LNCAP (cell line): ENCODE results near the gene SIN3A.

ENCODE experiments used
- TF ChIP-seq, protein P1 (sequence below): fragments of 450-650 bp; IDR thresholded peaks from 2 replicates; pipeline ENCODE4 v1.5.1; 2017; ENCODE audit warnings: mild to moderate bottlenecking

Gene SIN3A

DNA sequence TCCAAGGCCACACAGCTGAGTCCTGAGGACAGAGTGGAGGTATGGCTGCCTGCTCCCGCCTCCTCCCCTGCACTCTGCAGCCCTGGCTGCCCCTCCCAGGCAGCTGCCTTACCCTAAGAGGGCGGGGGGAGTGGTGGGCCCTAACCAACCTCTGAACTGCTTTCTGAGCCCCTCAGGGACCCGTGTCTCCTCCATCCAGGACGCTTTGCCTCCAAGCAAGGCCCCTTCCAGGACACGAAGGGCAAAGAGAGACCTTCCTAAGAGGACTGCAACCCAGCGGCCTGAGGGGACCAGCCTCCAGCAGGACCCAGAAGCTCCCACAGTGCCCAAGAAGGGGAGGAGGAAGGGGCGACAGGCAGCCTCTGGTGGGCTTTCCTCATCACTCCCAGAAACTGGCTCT is 97.0 kb downstream of the SIN3A start:
- TF ChIP-seq, protein P1, sequence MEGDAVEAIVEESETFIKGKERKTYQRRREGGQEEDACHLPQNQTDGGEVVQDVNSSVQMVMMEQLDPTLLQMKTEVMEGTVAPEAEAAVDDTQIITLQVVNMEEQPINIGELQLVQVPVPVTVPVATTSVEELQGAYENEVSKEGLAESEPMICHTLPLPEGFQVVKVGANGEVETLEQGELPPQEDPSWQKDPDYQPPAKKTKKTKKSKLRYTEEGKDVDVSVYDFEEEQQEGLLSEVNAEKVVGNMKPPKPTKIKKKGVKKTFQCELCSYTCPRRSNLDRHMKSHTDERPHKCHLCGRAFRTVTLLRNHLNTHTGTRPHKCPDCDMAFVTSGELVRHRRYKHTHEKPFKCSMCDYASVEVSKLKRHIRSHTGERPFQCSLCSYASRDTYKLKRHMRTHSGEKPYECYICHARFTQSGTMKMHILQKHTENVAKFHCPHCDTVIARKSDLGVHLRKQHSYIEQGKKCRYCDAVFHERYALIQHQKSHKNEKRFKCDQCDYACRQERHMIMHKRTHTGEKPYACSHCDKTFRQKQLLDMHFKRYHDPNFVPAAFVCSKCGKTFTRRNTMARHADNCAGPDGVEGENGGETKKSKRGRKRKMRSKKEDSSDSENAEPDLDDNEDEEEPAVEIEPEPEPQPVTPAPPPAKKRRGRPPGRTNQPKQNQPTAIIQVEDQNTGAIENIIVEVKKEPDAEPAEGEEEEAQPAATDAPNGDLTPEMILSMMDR: no peak

DNA sequence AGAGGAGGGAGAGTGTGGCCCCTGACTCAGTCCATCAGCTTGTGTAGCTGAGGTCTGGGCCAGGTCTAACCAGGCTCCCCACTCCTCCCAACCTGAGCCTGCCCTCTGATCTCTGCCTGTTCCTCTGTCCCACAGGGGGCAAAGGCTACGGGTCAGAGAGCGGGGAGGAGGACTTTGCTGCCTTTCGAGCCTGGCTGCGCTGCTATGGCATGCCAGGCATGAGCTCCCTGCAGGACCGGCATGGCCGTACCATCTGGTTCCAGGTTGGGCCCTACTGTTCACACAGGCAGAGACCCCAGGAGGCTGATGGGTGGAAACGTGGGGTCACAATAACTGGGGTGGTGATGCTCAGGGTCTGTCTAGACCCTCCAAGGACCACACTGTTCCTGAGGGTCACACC is 97.9 kb downstream of the SIN3A start:
- TF ChIP-seq, protein P1: no peak

DNA sequence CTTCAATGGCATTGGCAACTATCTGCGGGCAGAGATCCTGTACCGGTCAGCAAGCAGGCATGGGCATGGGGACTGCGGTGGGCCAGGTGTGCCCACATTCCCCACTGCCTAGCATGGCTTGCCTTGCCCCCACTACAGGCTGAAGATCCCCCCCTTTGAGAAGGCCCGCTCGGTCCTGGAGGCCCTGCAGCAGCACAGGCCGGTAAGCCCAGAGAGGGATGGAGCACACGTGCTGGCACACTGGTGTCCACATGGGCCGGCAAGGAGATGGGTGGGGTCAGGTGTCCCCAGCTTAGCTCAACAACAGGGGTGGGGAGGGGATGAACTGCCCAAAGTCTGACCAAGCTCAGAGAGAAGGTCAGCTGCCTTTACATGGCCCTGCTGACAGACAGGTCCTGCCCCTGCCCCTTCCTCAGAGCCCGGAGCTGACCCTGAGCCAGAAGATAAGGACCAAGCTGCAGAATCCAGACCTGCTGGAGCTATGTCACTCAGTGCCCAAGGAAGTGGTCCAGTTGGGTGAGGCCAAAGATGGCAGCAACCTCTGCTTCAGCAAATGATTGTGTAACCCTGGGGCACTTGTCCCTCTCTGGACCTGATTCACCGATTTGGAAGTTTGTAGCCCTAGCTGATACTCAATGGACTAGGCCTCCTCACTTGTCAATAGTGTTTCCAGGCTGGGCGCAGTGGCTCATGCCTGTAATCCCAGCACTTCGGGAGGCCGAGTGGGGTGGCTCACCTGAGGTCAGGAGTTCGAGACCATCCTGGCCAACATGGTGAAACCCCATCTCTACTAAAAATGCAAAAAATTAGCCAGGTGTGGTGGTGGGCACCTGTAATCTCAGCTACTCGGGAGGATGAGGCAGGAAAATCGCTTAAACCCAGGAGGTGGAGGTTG is 99.1 kb downstream of the SIN3A start:
- TF ChIP-seq, protein P1: no peak

DNA sequence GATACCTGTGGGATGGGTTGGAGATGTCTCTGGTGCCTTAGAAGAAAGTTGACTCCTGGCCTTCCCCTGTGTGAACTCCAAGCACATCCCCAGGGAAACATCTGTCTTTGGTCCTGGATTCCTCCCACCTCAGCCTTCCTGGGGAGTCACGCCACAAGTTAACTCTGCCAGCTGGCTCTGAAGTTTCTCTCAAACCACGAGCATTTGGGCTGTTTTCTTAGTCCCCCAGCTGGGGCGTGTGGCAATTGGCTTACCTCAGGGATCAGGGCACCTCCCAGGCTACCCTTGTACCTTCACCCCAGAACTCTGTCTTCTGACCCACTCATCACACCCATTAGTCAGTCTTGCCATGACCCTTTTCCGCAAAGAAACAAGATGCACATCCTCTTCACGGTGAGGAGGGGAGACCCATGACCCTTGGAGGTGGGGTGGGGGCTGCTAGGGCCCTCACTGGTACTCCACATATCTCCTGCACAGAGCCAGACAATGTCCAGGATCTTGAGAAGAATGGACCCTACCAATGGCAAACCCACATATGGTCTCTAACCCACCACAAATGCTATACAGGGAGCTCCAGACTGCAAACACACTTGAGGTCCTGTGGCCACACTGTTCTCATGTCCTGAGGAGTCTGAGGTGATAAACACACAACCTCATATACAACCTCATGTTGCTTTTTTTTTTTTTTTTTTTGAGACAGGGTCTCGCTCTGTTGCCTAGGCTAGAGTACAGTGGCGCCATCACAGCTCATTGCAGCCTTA is 100.7 kb downstream of the SIN3A start:
- TF ChIP-seq, protein P1: no peak

DNA sequence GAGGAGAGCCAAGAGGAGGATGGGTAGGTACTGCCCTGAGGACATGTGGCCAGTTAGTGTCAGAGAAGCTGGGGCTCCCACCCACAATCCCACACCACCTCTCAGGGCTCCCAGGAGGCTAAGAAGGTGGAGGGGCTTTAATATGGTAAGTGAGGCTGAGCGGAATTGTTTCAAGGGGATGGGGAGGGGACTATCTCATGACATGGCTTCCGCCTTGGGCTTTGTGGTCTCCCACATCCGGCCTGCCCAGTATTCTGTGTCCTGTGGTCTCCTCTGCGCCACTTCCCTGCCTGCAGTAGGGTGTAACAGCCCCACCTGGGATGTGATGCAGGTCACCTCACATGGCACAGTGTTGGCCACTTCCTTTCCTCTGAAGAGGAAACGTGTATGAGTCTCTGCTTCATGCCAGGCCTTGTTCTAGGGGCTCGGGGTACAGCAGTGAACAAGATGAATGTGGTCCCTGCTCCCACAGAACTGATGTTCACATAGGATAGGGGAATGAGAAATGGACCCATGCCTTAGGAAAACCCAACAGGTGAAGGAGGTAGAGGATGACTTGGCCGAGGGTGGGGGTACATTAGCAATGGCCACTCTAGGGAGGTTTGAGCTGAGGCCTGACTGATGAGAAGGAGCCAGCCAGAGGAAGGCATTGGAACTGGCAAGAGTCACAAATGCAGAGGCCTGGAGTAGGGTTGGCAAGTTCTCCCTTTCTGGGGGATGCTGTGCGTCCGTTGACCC is 101.5 kb downstream of the SIN3A start:
- TF ChIP-seq, protein P1: no peak

DNA sequence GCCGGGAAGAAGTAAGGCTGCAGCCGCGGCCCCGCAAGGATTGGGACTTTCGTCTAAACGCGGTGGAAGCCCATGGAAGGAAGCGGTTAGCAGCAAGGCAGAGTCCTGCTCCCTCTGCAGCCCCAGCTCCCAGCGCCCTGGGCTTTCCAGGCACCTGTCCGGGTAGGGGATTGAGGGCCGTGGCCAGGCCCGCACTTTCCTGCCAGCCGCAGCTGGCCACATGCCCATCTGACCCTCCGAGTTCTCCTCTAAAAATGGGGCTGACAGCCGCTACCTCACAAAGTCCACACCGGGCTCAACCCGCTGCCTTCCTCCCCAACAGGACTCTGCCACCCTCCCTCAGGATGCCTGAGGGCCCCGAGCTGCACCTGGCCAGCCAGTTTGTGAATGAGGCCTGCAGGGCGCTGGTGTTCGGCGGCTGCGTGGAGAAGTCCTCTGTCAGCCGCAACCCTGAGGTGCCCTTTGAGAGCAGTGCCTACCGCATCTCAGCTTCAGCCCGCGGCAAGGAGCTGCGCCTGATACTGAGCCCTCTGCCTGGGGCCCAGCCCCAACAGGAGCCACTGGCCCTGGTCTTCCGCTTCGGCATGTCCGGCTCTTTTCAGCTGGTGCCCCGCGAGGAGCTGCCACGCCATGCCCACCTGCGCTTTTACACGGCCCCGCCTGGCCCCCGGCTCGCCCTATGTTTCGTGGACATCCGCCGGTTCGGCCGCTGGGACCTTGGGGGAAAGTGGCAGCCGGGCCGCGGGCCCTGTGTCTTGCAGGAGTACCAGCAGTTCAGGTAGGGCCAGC is 102.7 kb downstream of the SIN3A start:
- TF ChIP-seq, protein P1: no peak

DNA sequence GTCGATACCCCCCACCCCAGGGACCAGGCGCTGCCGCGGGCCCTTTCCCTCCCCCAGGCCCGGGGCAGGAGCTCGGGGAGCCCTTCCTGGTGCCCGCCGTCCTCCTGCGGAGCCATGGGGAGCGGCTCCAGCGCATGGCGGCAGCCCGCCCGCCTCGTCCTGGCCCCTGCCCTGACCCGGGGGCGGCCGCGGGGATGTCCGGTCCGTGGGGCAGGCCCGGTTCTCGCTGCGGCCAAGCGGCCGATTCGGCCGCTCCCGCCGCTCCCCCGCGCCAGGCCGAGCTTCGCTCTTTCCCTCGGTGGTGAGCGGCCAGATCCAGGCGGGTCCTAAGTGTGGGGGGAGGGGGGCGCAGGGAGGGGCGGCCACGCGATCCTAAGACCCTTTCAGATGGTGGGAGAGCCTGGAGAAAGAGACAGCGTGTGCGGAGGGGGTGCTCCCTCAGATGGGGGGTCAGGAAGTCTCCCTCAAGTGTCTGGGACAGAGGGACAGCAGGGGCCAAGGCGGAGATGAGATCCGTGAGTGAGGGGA is 103.4 kb downstream of the SIN3A start:
- TF ChIP-seq, protein P1: no peak
